ENCODE data around the gene RGSL1. TPM values are rescaled to one million over a fixed set of nuclear protein-coding genes. Genes with fewer than 3 reads are reported as not detected.

The RGSL1 gene
- not detected in 2 replicates for total RNA-seq

GRCh38 chr1:182450087-182450486 lies at the start of gene RGSL1:
Gene RGSL1, plus strand, starts transcription at chr1:182450146. Its CDS starts 20 bp downstream, at chr1:182450166.

DNA sequence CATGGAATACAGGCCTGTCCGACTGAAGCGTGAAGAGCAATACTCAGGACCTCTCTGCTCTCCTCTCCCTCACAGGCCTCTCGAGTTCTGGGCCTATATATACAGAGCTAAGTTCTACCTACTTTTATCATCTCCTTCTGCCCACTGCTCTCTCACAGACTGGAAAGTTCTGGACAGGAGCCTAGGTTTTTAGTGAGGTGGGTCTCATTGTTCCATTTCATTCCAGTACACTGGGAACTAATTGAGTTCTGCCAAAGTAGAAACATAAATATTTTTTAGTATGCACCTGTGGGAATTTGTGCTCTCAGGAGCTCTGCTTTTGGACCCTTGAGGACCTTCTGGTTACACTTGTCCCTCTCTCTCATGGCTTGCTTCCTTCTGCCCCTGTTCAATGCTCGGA lies 49.4 kb upstream of the RGSL1 start, which contains the start of gene TEDDM1:
TSS of gene TEDDM1 (minus strand) at position 101 of the 400 bp plus-strand sequence. CDS start 182 bp downstream, outside the sequence.

GRCh38 chr1:182588500-182589396 lies 138.8 kb downstream of the RGSL1 start, which contains the start of gene RNASEL:
Gene RNASEL, minus strand, starts transcription at chr1:182589256. Its CDS starts 2,450 bp downstream, at chr1:182586806.

DNA sequence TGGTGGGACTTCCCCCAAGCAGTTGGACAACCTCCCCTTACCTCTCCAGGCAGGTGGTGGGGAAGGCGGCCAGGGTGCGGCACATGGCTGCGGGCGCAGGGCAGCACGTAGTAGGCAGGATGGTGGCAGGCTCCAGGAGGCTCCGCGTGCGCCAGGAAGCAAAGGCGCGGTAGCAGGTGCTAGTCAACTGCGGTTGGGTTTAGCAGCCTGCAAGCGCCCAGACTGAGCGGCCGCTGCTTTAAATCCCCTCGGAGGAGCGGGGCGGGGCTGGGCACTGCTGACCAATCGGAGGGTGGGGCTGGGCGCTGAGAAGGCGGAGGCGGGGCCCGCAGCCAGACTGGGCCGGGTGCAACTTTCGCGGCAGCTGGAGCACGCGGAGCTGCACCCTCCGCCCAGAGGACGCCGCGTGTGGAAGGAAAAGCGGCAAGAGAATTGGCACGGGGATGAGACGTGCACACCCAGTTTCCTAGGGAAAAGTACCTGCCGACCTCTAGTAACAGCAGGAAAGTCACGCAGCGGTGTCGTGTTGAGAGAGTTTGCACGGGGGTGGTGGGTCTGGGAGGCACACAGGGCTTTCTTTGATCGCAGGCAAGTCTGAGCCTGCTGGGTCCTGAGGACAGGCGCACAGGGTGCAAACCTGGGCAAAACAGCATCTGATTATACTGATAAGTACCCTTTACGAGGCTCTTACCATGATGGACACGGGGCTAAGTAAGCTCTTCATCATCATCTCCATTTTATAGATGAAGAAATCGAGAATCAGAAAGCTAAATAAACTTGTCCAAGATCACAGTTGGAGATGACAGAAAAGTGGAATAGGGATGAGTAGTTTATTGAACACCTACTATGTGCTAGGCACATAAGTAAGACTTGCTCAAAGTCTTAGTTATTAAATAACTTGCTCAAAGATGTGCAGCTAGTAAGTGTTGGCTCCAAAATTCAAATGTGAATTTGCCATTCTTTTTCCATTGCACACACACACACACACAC lies 154.5 kb downstream of the RGSL1 start, which contains the start of gene RGS16:
TSS of gene RGS16 (minus strand) at position 215 of the 990 bp plus-strand sequence. CDS start at position 85, 130 bp downstream.

Other genes starting within 250 kb of the RGSL1 start
- 225 and 245 TPM in 2 replicates for gene GLUL, start 58.4 kb upstream of the RGSL1 start, total RNA-seq
- not detected in 2 replicates for gene TEDDM1, start 49.5 kb upstream of the RGSL1 start, total RNA-seq
- 2.0 and 6.5 TPM in 2 replicates for gene RNASEL, start 139.1 kb downstream of the RGSL1 start, total RNA-seq
- under 0.01 TPM in 2 replicates for gene RGS16, start 154.2 kb downstream of the RGSL1 start, total RNA-seq
- not detected in 2 replicates for gene RGS8, start 234.4 kb downstream of the RGSL1 start, total RNA-seq

All from endothelial cell of coronary artery (primary cell).